Colonic mucosa (tissue), 4 donors: ENCODE measurements around the gene CD79A. TPM values are rescaled to one million over a fixed set of nuclear protein-coding genes. Genes with fewer than 3 reads are reported as not detected.

Experiments used
- DNase-seq: peaks from one replicate; pipeline ENCODE4 v3.0.0-alpha.2; 2020
- H3K27ac ChIP-seq: fragments of 200-600 bp; one replicate; pipeline ENCODE4 v1.8.0; 2021
- H3K27me3 ChIP-seq: fragments of 200-600 bp; one replicate; pipeline ENCODE4 v1.8.0; 2021
- H3K36me3 ChIP-seq: fragments of 200-600 bp; one replicate; pipeline ENCODE4 v1.8.0; 2021
- H3K4me1 ChIP-seq: fragments of 200-600 bp; one replicate; pipeline ENCODE4 v1.8.0; 2021; ENCODE audit warnings: mild to moderate bottlenecking
- H3K4me3 ChIP-seq: fragments of 200-600 bp; one replicate; pipeline ENCODE4 v1.8.0; 2021
- H3K9ac ChIP-seq, 2 donors: one replicate each; pipeline ENCODE4 v1.7.0; 2013; ENCODE audit warnings: control low read depth in 2 of 2, low read depth in 2 of 2, low read length in 2 of 2
- H3K9me3 ChIP-seq: fragments of 200-600 bp; one replicate; pipeline ENCODE4 v1.8.0; 2021
- CTCF ChIP-seq: fragments of 200-600 bp; IDR thresholded peaks from one replicate; pipeline ENCODE4 v1.8.0; 2022; ENCODE audit warnings: antibody characterized with exemption, mild to moderate bottlenecking
- intact Hi-C: fragments of 100-400 bp; cut with DNase I; formaldehyde crosslinking; loops from one replicate; pipeline ENCODE4 v1.14.1; 2022
- total RNA-seq, 2 donors: library from RNA; stranded (reverse); fragmentation: NEBNext Ultra II Directional in 1 of 2; extraction: Animal tissue kit (Norgen Biotek cat#: 25700) in 1 of 2; gene quantifications; one replicate each; pipeline ENCODE4 v1.2.1, GENCODE V29; 2021
- donor health status: healthy.
- donor health status: DM: no; HTN: no; CAD: no.
- donor health status: DM: no; HTN: no; CAD: no.

Gene CD79A
- total RNA-seq, 2 donors from 2014 or later, result 3.5 to 3.8 TPM

GRCh38 chr19:41918095-41918494, 41.0 kb downstream of the CD79A start:
- H3K36me3 ChIP-seq, result no peaks in the 10 kb centered on the region
- no peaks in the 10 kb centered on the region for H3K4me1 ChIP-seq
- DNase-seq, result no peak
- H3K9ac ChIP-seq, result no peak overlapping the region
- no peak overlapping the region for H3K27ac ChIP-seq
- intact Hi-C loops, result no loop called here
- H3K9me3 ChIP-seq, result no peaks in the 10 kb centered on the region
- TF ChIP-seq CTCF, result no peak
- H3K4me3 ChIP-seq, result no peak overlapping the region
- peaks cover 28% of the 10 kb centered on the region for H3K27me3 ChIP-seq

- Histone ChIP-seq H3K27me3 (peaks cover 21% of the 10 kb centered on the region), H3K36me3 (no peaks in the 10 kb centered on the region), H3K9ac (no peak overlapping the region), H3K27ac (no peak overlapping the region), H3K9me3 (no peaks in the 10 kb centered on the region), H3K4me3 (no peak overlapping the region), H3K4me1 (no peaks in the 10 kb centered on the region)
- no peak for TF ChIP-seq CTCF
- intact Hi-C loops, result no loop called here
- DNase-seq, result no peak
These were observed 41.7 kb downstream of the CD79A start for GRCh38 chr19:41918653-41919244.

- Histone ChIP-seq H3K9ac (no peak overlapping the region), H3K4me3 (no peak overlapping the region), H3K27me3 (peaks cover 19% of the 10 kb centered on the region), H3K9me3 (no peaks in the 10 kb centered on the region), H3K4me1 (no peaks in the 10 kb centered on the region), H3K27ac (no peak overlapping the region), H3K36me3 (no peaks in the 10 kb centered on the region)
- TF ChIP-seq CTCF, result no peak
- no peak for DNase-seq
- intact Hi-C loops, result no loop called here
These were observed 43.1 kb downstream of the CD79A start for GRCh38 chr19:41919948-41920712.

- Histone ChIP-seq H3K4me1 (no peaks in the 10 kb centered on the region), H3K9ac (no peak overlapping the region), H3K27me3 (peaks cover 10% of the 10 kb centered on the region), H3K9me3 (no peaks in the 10 kb centered on the region), H3K27ac (no peak overlapping the region), H3K4me3 (no peak overlapping the region), H3K36me3 (no peaks in the 10 kb centered on the region)
- DNase-seq, result no peak
- no peak for TF ChIP-seq CTCF
- intact Hi-C loops, result no loop called here
These were observed 44.0 kb downstream of the CD79A start for GRCh38 chr19:41920882-41921576.

- H3K27me3 ChIP-seq, result peaks cover 13% of the 10 kb centered on the region
These were observed 44.8 kb downstream of the CD79A start for GRCh38 chr19:41921577-41922576.

More at GRCh38 chr19:41921577-41922576, 44.8 kb downstream of the CD79A start:
- no peak for DNase-seq
- Histone ChIP-seq H3K4me3 (no peak overlapping the region), H3K27ac (no peak overlapping the region), H3K4me1 (no peaks in the 10 kb centered on the region), H3K36me3 (no peaks in the 10 kb centered on the region), H3K9me3 (no peaks in the 10 kb centered on the region), H3K9ac (no peak overlapping the region)
- intact Hi-C loops, result no loop called here
- no peak for TF ChIP-seq CTCF
